Stomach smooth muscle (tissue), 2 donors: Measurements from ENCODE around the gene CBX4.

ENCODE experiments used
- H3K27ac ChIP-seq: one replicate; pipeline ENCODE4 v1.7.0; 2013; ENCODE audit warnings: mild to moderate bottlenecking, low read length, inconsistent platforms
- H3K27me3 ChIP-seq, 2 donors: one replicate each; pipeline ENCODE4 v1.7.0; 2013; ENCODE audit warnings: low read length in 2 of 2; ENCODE audit not compliant: insufficient read depth in 2 of 2, control insufficient read depth in 1 of 2
- H3K36me3 ChIP-seq, 2 donors: one replicate each; pipeline ENCODE4 v1.7.0; 2013; ENCODE audit warnings: low read length in 2 of 2; ENCODE audit not compliant: control insufficient read depth in 2 of 2, insufficient read depth in 2 of 2
- H3K4me1 ChIP-seq: one replicate; pipeline ENCODE4 v1.7.0; 2013; ENCODE audit warnings: low read length; ENCODE audit not compliant: control insufficient read depth, insufficient read depth
- H3K4me3 ChIP-seq, 2 donors: one replicate each; pipeline ENCODE4 v1.7.0; 2013; ENCODE audit warnings: low read length in 2 of 2
- H3K9ac ChIP-seq, 2 donors: one replicate each; pipeline ENCODE4 v1.7.0; 2013; ENCODE audit warnings: low read length in 2 of 2, mild to moderate bottlenecking in 1 of 2
- H3K9me3 ChIP-seq, 2 donors: one replicate each; pipeline ENCODE4 v1.7.0; 2013; ENCODE audit warnings: low read length in 2 of 2; ENCODE audit not compliant: control insufficient read depth in 2 of 2
- donor health status: healthy.
- donor health status: Pancreatic carcinoma.

The CBX4 gene

GRCh38 chr17:79848370-79848766 lies 9.1 kb upstream of the CBX4 start:
- H3K27ac ChIP-seq, result no peak overlapping the region
- no peak overlapping the region for H3K4me3 ChIP-seq
- no peak overlapping the region for H3K9ac ChIP-seq
- no peaks in the 10 kb centered on the region for H3K9me3 ChIP-seq
- peaks cover 3 to 10% of the 10 kb centered on the region in 2 donors for H3K27me3 ChIP-seq
- no peaks in the 10 kb centered on the region for H3K36me3 ChIP-seq
- peaks cover 17% of the 10 kb centered on the region for H3K4me1 ChIP-seq

GRCh38 chr17:79847698-79848369 lies 8.6 kb upstream of the CBX4 start:
- no peaks in the 10 kb centered on the region for H3K9me3 ChIP-seq

GRCh38 chr17:79845601-79845949 lies 6.3 kb upstream of the CBX4 start:
- Histone ChIP-seq H3K9me3 (no peaks in the 10 kb centered on the region), H3K9ac (no peak overlapping the region), H3K27ac (no peak overlapping the region), H3K4me3 (no peak overlapping the region), H3K4me1 (peaks cover 37% of the 10 kb centered on the region), H3K36me3 (no peaks in the 10 kb centered on the region), H3K27me3 (peaks cover 24 to 38% of the 10 kb centered on the region in 2 donors)

More at GRCh38 chr17:79847698-79848369, 8.6 kb upstream of the CBX4 start:
- Histone ChIP-seq H3K27me3 (peaks cover 5 to 15% of the 10 kb centered on the region in 2 donors), H3K27ac (no peak overlapping the region), H3K36me3 (no peaks in the 10 kb centered on the region), H3K9ac (no peak overlapping the region), H3K4me1 (peaks cover 22% of the 10 kb centered on the region), H3K4me3 (no peak overlapping the region)

- Histone ChIP-seq H3K27me3 (peaks cover 27 to 43% of the 10 kb centered on the region in 2 donors), H3K9ac (no peak overlapping the region), H3K9me3 (no peaks in the 10 kb centered on the region), H3K27ac (no peak overlapping the region), H3K4me3 (no peak overlapping the region), H3K36me3 (no peaks in the 10 kb centered on the region), H3K4me1 (peaks cover 42% of the 10 kb centered on the region)
Measured at GRCh38 chr17:79844869-79845600, 5.8 kb upstream of the CBX4 start.

- Histone ChIP-seq H3K4me1 (peaks cover 45% of the 10 kb centered on the region), H3K9me3 (no peaks in the 10 kb centered on the region), H3K4me3 (peak overlapping the region; percentile 69 to 73), H3K36me3 (no peaks in the 10 kb centered on the region), H3K27me3 (peaks cover 28 to 48% of the 10 kb centered on the region in 2 donors), H3K9ac (peak overlapping the region; percentile 48 to 60), H3K27ac (no peak overlapping the region)
Measured at GRCh38 chr17:79843816-79844800, 4.9 kb upstream of the CBX4 start.

GRCh38 chr17:79843474-79843815 lies 4.2 kb upstream of the CBX4 start:
- Histone ChIP-seq H3K27me3 (peaks cover 28 to 48% of the 10 kb centered on the region in 2 donors), H3K27ac (no peak overlapping the region), H3K9me3 (no peaks in the 10 kb centered on the region), H3K9ac (peak overlapping the region in 1 of 2 donors; percentile 48), H3K4me3 (peak overlapping the region; percentile 69 to 73), H3K36me3 (no peaks in the 10 kb centered on the region), H3K4me1 (peaks cover 45% of the 10 kb centered on the region)

GRCh38 chr17:79842656-79843473 lies 3.6 kb upstream of the CBX4 start:
- no peaks in the 10 kb centered on the region for H3K9me3 ChIP-seq
- peaks cover 48% of the 10 kb centered on the region for H3K4me1 ChIP-seq
- H3K36me3 ChIP-seq, result no peaks in the 10 kb centered on the region
- H3K27ac ChIP-seq, result no peak overlapping the region
- H3K4me3 ChIP-seq, result peak overlapping the region; percentile 31 to 73
- H3K27me3 ChIP-seq, result peaks cover 28 to 48% of the 10 kb centered on the region in 2 donors
- H3K9ac ChIP-seq, result no peak overlapping the region

GRCh38 chr17:79842136-79842655 lies 3.0 kb upstream of the CBX4 start:
- Histone ChIP-seq H3K9ac (no peak overlapping the region), H3K4me3 (peak overlapping the region in 1 of 2 donors; percentile 73), H3K4me1 (peaks cover 55% of the 10 kb centered on the region), H3K9me3 (no peaks in the 10 kb centered on the region), H3K27me3 (peaks cover 28 to 48% of the 10 kb centered on the region in 2 donors), H3K36me3 (no peaks in the 10 kb centered on the region), H3K27ac (no peak overlapping the region)

- Histone ChIP-seq H3K27me3 (peaks cover 28 to 48% of the 10 kb centered on the region in 2 donors), H3K9ac (no peak overlapping the region), H3K9me3 (no peaks in the 10 kb centered on the region), H3K27ac (no peak overlapping the region), H3K4me1 (peaks cover 61% of the 10 kb centered on the region), H3K36me3 (no peaks in the 10 kb centered on the region), H3K4me3 (no peak overlapping the region)
Measured at GRCh38 chr17:79841369-79842135, 2.3 kb upstream of the CBX4 start.
